Measurements from ENCODE around the gene CLIC5. TPM values are rescaled to one million over a fixed set of nuclear protein-coding genes. Genes with fewer than 3 reads are reported as not detected.

Gene CLIC5
- total RNA-seq, 1 donor from 2014 or later, result 0.32 TPM

GRCh38 chr6:45929421-45930361 is 86.0 kb downstream of the CLIC5 start:
- peak overlapping the region; percentile 8 for H2AFZ ChIP-seq (ENCODE audit: low read depth, low read length)

GRCh38 chr6:45928721-45929305 is 86.8 kb downstream of the CLIC5 start:
- TF ChIP-seq EZH2 (IDR thresholded peaks at IDR 0.05; ENCODE audit: insufficient read depth, low read length) (no peak), CTCF (IDR thresholded peaks at IDR 0.05; ENCODE audit: insufficient read depth, low read depth, low read length) (no peak)
- H3K9ac ChIP-seq (ENCODE audit: low read length), result no peak overlapping the region
- H4K20me1 ChIP-seq (ENCODE audit: insufficient read depth, low read length), result no peaks in the 10 kb centered on the region
- no peaks in the 10 kb centered on the region for H3K79me2 ChIP-seq (ENCODE audit: insufficient read depth, low read length)
- Mint-ChIP-seq H3K9me3 (ENCODE audit: unreplicated experiment) (no peaks in the 10 kb centered on the region), H3K4me3 (ENCODE audit: unreplicated experiment) (no peak overlapping the region), H3K4me1 (ENCODE audit: low read depth, unreplicated experiment) (peaks cover 12% of the 10 kb centered on the region), H3K27me3 (ENCODE audit: low read depth, unreplicated experiment) (peaks cover 7% of the 10 kb centered on the region), H3K27ac (ENCODE audit: unreplicated experiment) (no peak overlapping the region), H3K36me3 (ENCODE audit: low read depth, unreplicated experiment) (no peaks in the 10 kb centered on the region)
- H3K36me3 ChIP-seq (ENCODE audit: insufficient read depth, low read length), result no peaks in the 10 kb centered on the region
- H2AFZ ChIP-seq (ENCODE audit: low read depth, low read length), result no peak overlapping the region
- no peaks in the 10 kb centered on the region for H3K9me3 ChIP-seq (ENCODE audit: insufficient read depth, low read depth, low read length)
- no peak overlapping the region for H3K4me3 ChIP-seq (ENCODE audit: insufficient read depth, low read depth, low read length)
- no peak for FAIRE-seq
- H3K27me3 ChIP-seq (ENCODE audit: insufficient read depth, low read length), result peaks cover 3% of the 10 kb centered on the region
- H3K4me2 ChIP-seq (ENCODE audit: low read length), result no peak overlapping the region
- no peak for DNase-seq (ENCODE audit: low read depth)
- H3K4me1 ChIP-seq (ENCODE audit: insufficient read depth, low read length), result peaks cover 2% of the 10 kb centered on the region
- no peak overlapping the region for H3K27ac ChIP-seq (ENCODE audit: low read depth, low read length)

More at GRCh38 chr6:45929421-45930361, 86.0 kb downstream of the CLIC5 start:
- Histone ChIP-seq H4K20me1 (ENCODE audit: insufficient read depth, low read length) (no peaks in the 10 kb centered on the region), H3K4me2 (ENCODE audit: low read length) (no peak overlapping the region), H3K79me2 (ENCODE audit: insufficient read depth, low read length) (no peaks in the 10 kb centered on the region), H3K4me3 (ENCODE audit: insufficient read depth, low read depth, low read length) (no peak overlapping the region), H3K36me3 (ENCODE audit: insufficient read depth, low read length) (no peaks in the 10 kb centered on the region), H3K9me3 (ENCODE audit: insufficient read depth, low read depth, low read length) (no peaks in the 10 kb centered on the region), H3K27me3 (ENCODE audit: insufficient read depth, low read length) (peaks cover 3% of the 10 kb centered on the region), H3K27ac (ENCODE audit: low read depth, low read length) (no peak overlapping the region), H3K4me1 (ENCODE audit: insufficient read depth, low read length) (peaks cover 7% of the 10 kb centered on the region), H3K9ac (ENCODE audit: low read length) (no peak overlapping the region)
- no peak for TF ChIP-seq CTCF (IDR thresholded peaks at IDR 0.05; ENCODE audit: insufficient read depth, low read depth, low read length)
- TF ChIP-seq EZH2 (IDR thresholded peaks at IDR 0.05; ENCODE audit: insufficient read depth, low read length), result no peak
- DNase-seq (ENCODE audit: low read depth) (no peak), FAIRE-seq (no peak)
- H3K4me1 Mint-ChIP-seq (ENCODE audit: low read depth, unreplicated experiment), result peaks cover 5% of the 10 kb centered on the region
- H3K9me3 Mint-ChIP-seq (ENCODE audit: unreplicated experiment), result no peaks in the 10 kb centered on the region
- H3K36me3 Mint-ChIP-seq (ENCODE audit: low read depth, unreplicated experiment), result no peaks in the 10 kb centered on the region
- H3K27me3 Mint-ChIP-seq (ENCODE audit: low read depth, unreplicated experiment), result peaks cover 7% of the 10 kb centered on the region
- peak overlapping the region; percentile 51 for H3K27ac Mint-ChIP-seq (ENCODE audit: unreplicated experiment)
- no peak overlapping the region for H3K4me3 Mint-ChIP-seq (ENCODE audit: unreplicated experiment)

Data from astrocyte (in vitro differentiated cells and primary cell).